PC-3 (cell line): ENCODE measurements around the gene ZBTB16.

Experiments
- EZH2 ChIP-seq: fragments of 300-600 bp; sonication (generic); IDR thresholded peaks from one replicate; pipeline ENCODE4 v1.6.1; 2017; ENCODE audit warnings: antibody characterized with exemption, mild to moderate bottlenecking, low read length; ENCODE audit not compliant: unreplicated experiment
- EZH2phosphoT487 ChIP-seq: fragments of 300-600 bp; sonication (generic); IDR thresholded peaks from 2 replicates; pipeline ENCODE4 v1.6.1; 2018; ENCODE audit warnings: mild to moderate bottlenecking, antibody characterized with exemption, low read length, borderline replicate concordance
- TF ChIP-seq, protein P1 (sequence below): fragments of 300-600 bp; sonication (generic); conservative IDR thresholded peaks from 2 replicates; pipeline ENCODE4 v1.5.1; 2017; ENCODE audit warnings: antibody characterized with exemption, low read depth, mild to moderate bottlenecking, low read length

DNA sequence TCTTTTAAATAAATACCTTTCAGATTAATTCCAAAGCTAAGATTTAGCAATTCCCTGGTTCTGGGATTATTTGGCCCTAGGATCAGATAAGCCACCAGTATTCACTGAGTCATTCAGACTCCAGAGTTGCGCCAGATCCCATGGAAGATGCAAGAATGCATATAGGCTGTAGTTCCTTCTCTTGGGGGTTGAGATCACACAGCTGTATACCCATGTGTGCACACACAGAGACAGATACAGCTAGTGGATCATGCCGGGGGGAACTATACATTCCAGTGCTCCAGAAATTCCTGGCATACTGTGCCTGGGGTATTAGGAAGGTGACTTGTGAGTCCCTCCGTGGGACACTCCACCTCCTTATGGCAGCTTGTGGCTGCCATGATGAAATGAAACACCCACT, 75.4 kb downstream of the ZBTB16 start:
- TF ChIP-seq, protein P1, sequence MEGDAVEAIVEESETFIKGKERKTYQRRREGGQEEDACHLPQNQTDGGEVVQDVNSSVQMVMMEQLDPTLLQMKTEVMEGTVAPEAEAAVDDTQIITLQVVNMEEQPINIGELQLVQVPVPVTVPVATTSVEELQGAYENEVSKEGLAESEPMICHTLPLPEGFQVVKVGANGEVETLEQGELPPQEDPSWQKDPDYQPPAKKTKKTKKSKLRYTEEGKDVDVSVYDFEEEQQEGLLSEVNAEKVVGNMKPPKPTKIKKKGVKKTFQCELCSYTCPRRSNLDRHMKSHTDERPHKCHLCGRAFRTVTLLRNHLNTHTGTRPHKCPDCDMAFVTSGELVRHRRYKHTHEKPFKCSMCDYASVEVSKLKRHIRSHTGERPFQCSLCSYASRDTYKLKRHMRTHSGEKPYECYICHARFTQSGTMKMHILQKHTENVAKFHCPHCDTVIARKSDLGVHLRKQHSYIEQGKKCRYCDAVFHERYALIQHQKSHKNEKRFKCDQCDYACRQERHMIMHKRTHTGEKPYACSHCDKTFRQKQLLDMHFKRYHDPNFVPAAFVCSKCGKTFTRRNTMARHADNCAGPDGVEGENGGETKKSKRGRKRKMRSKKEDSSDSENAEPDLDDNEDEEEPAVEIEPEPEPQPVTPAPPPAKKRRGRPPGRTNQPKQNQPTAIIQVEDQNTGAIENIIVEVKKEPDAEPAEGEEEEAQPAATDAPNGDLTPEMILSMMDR: no peak
- TF ChIP-seq EZH2phosphoT487: no peak
- no peak for TF ChIP-seq EZH2
